Activated T-cell treated with anti-CD3 and anti-CD28 coated beads, Interleukin-2, amount 50 U/mL, for 48 hours (primary cell): ENCODE data around the gene IP6K1.
A peak's percentile ranks its signal among the peaks of the same experiment; 100 is the strongest.
"Not testable (repeated sequence)": the region's sequence is repeated elsewhere in the genome, so short reads cannot be mapped to it uniquely, and the experiment has no call there.

Experiments
- DNase-seq, 2 experiments: peaks; one replicate each; pipeline ENCODE4 v3.0.0-alpha.2; 2020

IP6K1 gene

GRCh38 chr3:49793486-49794085, 7.2 kb upstream of the IP6K1 start:
- no peak for DNase-seq

- DNase-seq, result no peak
These were observed 6.2 kb upstream of the IP6K1 start for GRCh38 chr3:49792371-49793150.

GRCh38 chr3:49791571-49791970, 5.2 kb upstream of the IP6K1 start:
- DNase-seq, result no peak

GRCh38 chr3:49790626-49791411, 4.5 kb upstream of the IP6K1 start:
- DNase-seq, result no peak

GRCh38 chr3:49788056-49788455, 1.7 kb upstream of the IP6K1 start:
- DNase-seq, result no peak

GRCh38 chr3:49787536-49787935, 1.2 kb upstream of the IP6K1 start:
- no peak for DNase-seq

GRCh38 chr3:49787182-49787464, 781 bp upstream of the IP6K1 start:
- peak in 1 of 2 experiments; percentile 36 for DNase-seq

GRCh38 chr3:49785565-49786356, 581 bp downstream of the IP6K1 start:
- DNase-seq, result no peak

DNA sequence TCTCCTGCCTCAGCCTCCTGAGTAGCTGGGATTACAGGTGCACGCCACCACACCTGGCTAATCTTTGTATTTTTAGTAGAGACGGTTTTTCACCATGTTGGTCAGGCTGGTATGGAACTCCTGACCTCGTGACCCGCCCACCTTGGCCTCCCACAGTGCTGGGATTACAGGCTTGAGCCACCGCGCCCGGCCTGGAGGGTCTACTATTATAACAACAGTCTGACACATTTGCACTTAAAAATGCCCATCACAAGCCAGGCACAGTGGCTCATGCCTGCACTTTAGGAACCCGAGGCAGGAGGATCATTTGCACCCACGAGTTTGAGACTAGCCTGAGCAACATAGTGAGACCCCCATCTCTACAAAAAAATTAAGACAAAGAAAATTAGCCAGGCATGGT, 4.1 kb downstream of the IP6K1 start:
- DNase-seq, result not testable (repeated sequence)

DNA sequence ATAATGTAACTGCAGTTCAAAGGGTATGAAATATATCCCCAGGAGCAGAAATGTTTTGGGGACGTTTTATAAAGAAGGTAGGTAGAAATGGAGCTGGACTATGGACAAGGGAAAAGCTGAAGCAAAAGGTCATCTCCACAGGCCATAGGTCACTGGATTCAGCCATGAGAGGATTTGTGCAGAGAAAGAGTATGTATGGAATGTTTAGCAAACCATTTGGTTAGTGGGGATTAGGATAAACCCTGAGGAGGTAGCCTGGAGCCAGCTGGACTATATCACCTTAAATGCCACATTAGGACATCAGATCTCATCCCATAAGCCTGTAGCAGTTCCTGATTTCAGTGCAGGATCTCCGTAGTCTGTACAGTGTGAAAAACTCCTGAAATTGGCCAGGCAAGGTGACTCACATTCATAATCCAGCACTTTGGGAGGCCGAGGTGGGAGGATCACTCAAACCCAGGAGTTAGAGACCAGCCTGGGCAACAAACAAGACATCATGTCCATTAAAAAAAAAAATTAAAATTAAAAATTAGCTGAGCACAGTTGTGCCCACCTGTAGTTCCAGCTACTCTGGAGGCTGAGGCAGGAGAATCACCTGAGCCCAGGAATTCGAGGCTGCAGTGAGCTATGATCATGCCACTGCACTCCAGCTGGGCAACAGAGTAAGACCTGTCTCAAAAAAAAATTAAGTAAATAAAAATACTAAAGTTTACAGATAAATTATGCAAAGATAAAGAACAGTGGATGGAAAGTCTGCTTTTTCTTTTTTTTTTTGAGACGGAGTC, 4.7 kb downstream of the IP6K1 start:
- no peak for DNase-seq

DNA sequence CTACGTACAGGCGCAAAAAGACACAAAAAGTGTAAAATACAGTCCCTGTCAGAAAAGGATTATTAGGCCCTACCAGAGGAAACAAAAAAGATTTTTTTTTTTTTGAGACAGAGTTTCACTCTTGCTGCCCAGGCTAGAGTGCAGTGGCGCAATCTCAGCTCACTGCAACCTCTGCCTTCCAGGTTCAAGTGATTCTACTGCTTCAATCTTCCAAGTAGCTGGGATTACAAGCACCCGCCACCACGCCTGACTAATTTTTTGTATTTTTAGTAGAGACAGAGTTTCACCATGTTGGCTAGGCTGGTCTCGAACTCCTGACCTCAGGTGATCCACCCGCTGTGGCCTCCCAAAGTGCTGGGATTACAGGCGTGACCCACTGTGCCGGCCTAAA, 5.4 kb downstream of the IP6K1 start:
- DNase-seq, result not testable (repeated sequence)

DNA sequence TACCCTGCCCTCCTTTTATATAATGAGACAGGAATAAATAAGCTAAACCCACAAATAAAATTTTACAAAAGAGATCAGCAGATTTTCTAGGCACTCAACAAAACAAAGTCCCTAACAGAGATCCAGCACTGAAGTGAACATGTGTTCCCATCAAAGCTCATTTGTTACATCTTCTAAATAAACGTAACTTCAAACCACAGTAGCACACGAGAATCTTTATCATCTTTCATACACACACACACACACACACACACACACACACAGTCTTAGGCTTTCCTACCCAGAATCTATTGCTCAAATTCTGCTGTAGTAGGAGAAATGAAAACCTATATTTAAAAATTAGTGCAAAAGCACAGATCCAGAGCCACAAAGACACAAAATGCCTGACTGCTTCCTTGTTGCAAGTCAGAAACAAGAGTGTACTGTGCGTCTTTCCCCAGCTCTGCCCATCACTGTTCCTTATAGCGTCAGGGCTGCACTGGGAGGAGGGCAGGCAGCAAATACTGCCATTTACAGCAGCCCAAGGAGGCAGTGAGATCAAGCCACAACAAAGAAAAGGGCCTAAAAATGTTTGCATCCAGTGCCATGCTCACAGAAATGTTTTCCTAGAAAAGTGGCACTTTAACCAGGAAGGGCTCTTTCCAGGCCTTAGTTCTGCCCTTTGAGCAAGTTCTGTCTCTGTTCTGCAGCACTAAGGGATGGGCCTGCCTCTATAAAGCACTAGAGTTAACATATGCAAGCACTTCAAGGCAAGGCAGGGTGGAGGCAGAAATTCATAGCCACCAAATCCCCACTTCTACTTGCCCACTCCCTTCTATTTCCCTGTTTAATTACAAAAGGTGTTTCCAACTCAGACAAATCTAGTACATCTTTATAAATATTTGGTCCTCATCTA, 6.0 kb downstream of the IP6K1 start:
- DNase-seq, result no peak

- DNase-seq, result no peak
These were observed 6.8 kb downstream of the IP6K1 start for GRCh38 chr3:49779358-49780079.

GRCh38 chr3:49776101-49776500, 10.2 kb downstream of the IP6K1 start:
- not testable (repeated sequence) for DNase-seq

DNA sequence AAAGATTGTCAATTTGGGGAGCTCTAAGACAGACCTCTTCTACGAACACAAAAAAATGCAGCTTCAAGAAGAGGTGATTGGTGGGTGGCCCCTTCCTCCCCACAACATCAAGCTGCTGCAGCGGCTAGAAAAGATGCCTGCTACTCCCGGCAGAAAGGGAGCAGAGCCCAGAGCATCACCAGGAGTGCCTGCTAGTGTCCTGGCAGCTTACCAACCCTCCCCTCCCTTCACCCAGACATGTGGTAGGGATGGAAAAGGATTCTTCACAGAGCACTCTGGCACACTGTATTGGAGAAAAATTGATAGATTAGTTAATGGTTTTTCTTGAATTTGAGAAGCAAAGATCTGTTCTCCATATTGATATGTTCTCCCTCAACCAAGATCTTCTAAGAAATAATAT, 10.8 kb downstream of the IP6K1 start:
- no peak for DNase-seq

GRCh38 chr3:49772703-49773102, 13.6 kb downstream of the IP6K1 start:
- no peak for DNase-seq

GRCh38 chr3:49771340-49771938, 14.9 kb downstream of the IP6K1 start:
- no peak for DNase-seq

DNA sequence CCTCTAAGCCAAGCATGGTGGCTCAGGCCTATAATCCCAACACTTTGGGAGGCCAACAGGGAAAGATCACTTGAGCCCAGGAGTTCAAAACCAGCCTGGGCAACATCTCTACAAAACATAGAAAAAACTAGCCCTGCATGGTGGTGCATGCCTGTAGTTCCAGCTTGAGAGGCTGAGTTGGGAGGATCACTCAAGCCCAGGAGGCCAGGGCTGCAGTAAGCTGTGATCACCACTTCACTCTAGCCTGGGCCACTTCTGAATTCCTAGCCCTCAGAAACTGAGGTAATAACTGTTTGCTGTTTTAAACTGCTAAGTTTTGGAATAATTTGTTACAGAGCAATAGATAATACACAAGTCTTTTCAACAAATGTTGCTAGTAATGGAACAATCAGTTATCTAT, 16.4 kb downstream of the IP6K1 start:
- no peak for DNase-seq

GRCh38 chr3:49769286-49769915, 16.9 kb downstream of the IP6K1 start:
- no peak for DNase-seq

- no peak for DNase-seq
These were observed 22.4 kb downstream of the IP6K1 start for GRCh38 chr3:49763981-49764380.
